A673 (cell line): Measurements from ENCODE around the gene MEG3.

Source experiments
- CTCF ChIP-seq: fragments of 300-800, 200-600 bp; sonication (generic); conservative IDR thresholded peaks from 2 replicates; pipeline ENCODE4 v1.5.1; 2017; ENCODE audit warnings: low read depth, mild to moderate bottlenecking, antibody characterized with exemption, low read length, moderate library complexity, mixed read lengths
- EZH2 ChIP-seq: fragments of 200-600 bp; sonication (generic); IDR thresholded peaks from 2 replicates; pipeline ENCODE4 v1.6.1; 2017; ENCODE audit warnings: borderline replicate concordance, low read depth, mild to moderate bottlenecking, mixed read lengths, antibody characterized with exemption, low read length; ENCODE audit not compliant: poor library complexity, severe bottlenecking

- no peak for TF ChIP-seq CTCF
- no peak for TF ChIP-seq EZH2
Observed at GRCh38 chr14:100791995-100792394, 33.9 kb upstream of the MEG3 start.
